Suprapubic skin (tissue), 4 donors: ENCODE measurements around the gene CSAD. TPM values are rescaled to one million over a fixed set of nuclear protein-coding genes. Genes with fewer than 3 reads are reported as not detected.

Experiments used
- DNase-seq, 2 donors: peaks; one replicate each; pipeline ENCODE4 v3.0.0-alpha.2; 2019; ENCODE audit warnings: low spot score in 2 of 2
- H3K27ac ChIP-seq: fragments of 200-600 bp; sonication (generic); one replicate; pipeline ENCODE4 v1.5.1; 2019
- H3K27me3 ChIP-seq: fragments of 200-600 bp; sonication (generic); one replicate; pipeline ENCODE4 v1.5.1; 2019
- H3K36me3 ChIP-seq: fragments of 200-600 bp; sonication (generic); one replicate; pipeline ENCODE4 v1.5.1; 2019
- H3K4me1 ChIP-seq: fragments of 200-600 bp; sonication (generic); one replicate; pipeline ENCODE4 v1.5.1; 2019
- H3K4me3 ChIP-seq: fragments of 200-600 bp; sonication (generic); one replicate; pipeline ENCODE4 v1.5.1; 2019; ENCODE audit warnings: mild to moderate bottlenecking
- H3K9me3 ChIP-seq: fragments of 200-600 bp; sonication (generic); one replicate; pipeline ENCODE4 v1.5.1; 2019
- EP300 ChIP-seq: sonication (generic); formaldehyde crosslinking; IDR thresholded peaks from one replicate; pipeline ENCODE4 v1.6.1; 2017; ENCODE audit warnings: antibody characterized with exemption
- POLR2A ChIP-seq, 2 donors: fragments of 450-650 bp; IDR thresholded peaks; one replicate each; pipeline ENCODE4 v1.6.1; 2017; ENCODE audit warnings: antibody characterized with exemption in 2 of 2, mild to moderate bottlenecking in 2 of 2, moderate library complexity in 2 of 2
- POLR2AphosphoS5 ChIP-seq, 3 donors: sonication (generic); formaldehyde crosslinking; IDR thresholded peaks; one replicate each; pipeline ENCODE4 v1.6.1; 2017; ENCODE audit warnings: antibody characterized with exemption in 3 of 3
- WGBS: methylation state at CpG from one replicate; pipeline ENCODE4 v1.1.5; 2018; 5-methylcytosine and 5-hydroxymethylcytosine counted together
- total RNA-seq, 4 donors: library from RNA; depleted of rRNA; stranded (reverse); fragments of >200 nt; gene quantifications; one replicate each; pipeline ENCODE4 v1.1.0, GENCODE V29; 2016
- TF ChIP-seq, protein P1 (sequence below), 2 donors: fragments of 200-600 bp in 1 of 2; fragments of 450-650 bp in 1 of 2; sonication (generic) in 1 of 2; IDR thresholded peaks; one replicate each; pipeline ENCODE4 v1.5.1; 2016 to 2019; ENCODE audit warnings: antibody characterized with exemption in 2 of 2, mild to moderate bottlenecking in 1 of 2, moderate library complexity in 1 of 2

CSAD gene
- total RNA-seq, 4 donors from 2014 or later, result 35.6 to 175 (median 56.7) TPM

DNA sequence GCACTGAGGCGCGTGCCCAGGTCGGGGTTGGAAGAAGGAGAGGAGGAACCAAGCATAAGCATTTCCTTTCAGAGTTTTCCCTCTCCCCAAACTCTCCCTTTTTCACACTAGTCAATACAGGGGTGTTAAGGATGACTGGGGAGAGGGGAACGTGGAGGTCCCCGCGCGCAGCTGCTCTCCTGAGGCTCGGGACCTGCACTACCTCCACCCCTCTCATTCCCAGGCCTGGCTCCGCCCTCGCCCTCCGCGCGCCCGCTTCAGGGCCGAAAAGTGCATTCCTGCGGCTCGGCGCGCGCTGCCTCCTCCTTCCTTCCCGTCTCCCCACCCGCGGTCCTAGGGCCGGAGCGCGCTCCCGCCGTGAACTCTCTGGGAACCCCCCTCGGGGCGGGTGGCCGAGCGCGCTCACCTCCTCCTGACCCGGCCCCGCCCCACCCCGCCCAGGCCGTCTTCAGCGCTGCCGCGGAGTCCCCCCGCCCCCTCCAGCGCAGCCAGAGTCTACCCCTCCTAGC, 40.0 kb upstream of the CSAD start:
- Histone ChIP-seq H3K4me1 (peaks cover 96% of the 10 kb centered on the region), H3K36me3 (peaks cover 3% of the 10 kb centered on the region), H3K27me3 (no peaks in the 10 kb centered on the region), H3K4me3 (peak overlapping the region; percentile 61), H3K9me3 (no peaks in the 10 kb centered on the region), H3K27ac (peak overlapping the region; percentile 99)
- WGBS, result 3% methylated on average over 8 of the region's 42 CpGs
- TF ChIP-seq POLR2AphosphoS5 (IDR thresholded peaks at IDR 0.05) (peak in 2 of 3 donors; percentile 11 to 23), EP300 (no peak)
- DNase-seq, result peak; percentile 91 to 95

DNA sequence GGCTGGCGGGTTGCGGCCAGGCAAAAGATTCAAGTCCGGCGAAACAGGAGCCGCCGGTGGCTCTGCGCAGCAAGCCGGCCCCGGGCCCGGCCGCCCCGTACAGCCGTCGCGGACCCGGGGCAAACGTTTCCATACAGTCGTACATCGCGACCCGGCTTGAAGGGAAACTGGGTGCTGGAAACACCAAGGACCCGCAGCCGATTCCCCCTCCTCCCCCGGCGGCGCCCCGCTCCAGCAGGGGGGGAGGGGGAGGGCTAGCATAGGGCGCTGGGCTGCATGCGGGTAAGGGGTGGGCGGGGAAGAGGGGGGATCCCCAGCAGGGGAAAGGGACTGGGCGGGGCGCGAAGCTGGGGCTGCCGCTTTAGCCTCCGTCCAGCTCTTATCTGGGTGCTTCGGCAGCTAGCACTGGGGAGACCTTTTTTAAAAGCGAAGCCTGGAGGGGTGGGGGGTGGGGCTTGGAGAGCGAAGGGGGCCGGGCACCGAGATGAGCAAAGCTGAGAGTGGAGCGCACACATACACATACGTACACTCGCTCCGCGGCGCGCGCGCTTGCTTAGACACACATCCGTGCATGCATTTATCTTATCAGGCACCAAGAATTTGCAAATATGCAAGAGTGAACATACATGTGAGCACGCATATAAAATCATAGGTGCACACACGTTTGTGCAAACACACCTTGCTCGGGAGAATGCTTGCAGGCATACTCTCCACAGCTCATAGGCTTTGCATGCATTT, 39.4 kb upstream of the CSAD start:
- H3K27ac ChIP-seq, result peak overlapping the region; percentile 99
- TF ChIP-seq POLR2AphosphoS5 (IDR thresholded peaks at IDR 0.05), result no peak
- TF ChIP-seq POLR2A (IDR thresholded peaks at IDR 0.05), result no peak
- TF ChIP-seq, protein P1, sequence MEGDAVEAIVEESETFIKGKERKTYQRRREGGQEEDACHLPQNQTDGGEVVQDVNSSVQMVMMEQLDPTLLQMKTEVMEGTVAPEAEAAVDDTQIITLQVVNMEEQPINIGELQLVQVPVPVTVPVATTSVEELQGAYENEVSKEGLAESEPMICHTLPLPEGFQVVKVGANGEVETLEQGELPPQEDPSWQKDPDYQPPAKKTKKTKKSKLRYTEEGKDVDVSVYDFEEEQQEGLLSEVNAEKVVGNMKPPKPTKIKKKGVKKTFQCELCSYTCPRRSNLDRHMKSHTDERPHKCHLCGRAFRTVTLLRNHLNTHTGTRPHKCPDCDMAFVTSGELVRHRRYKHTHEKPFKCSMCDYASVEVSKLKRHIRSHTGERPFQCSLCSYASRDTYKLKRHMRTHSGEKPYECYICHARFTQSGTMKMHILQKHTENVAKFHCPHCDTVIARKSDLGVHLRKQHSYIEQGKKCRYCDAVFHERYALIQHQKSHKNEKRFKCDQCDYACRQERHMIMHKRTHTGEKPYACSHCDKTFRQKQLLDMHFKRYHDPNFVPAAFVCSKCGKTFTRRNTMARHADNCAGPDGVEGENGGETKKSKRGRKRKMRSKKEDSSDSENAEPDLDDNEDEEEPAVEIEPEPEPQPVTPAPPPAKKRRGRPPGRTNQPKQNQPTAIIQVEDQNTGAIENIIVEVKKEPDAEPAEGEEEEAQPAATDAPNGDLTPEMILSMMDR (IDR thresholded peaks at IDR 0.05), result no peak
- WGBS, result 0% methylated on average over 22 of the region's 53 CpGs
- no peak for DNase-seq
- no peaks in the 10 kb centered on the region for H3K9me3 ChIP-seq
- peak overlapping the region; percentile 61 for H3K4me3 ChIP-seq
- peaks cover 9% of the 10 kb centered on the region for H3K36me3 ChIP-seq
- H3K27me3 ChIP-seq, result no peaks in the 10 kb centered on the region
- peaks cover 96% of the 10 kb centered on the region for H3K4me1 ChIP-seq

DNA sequence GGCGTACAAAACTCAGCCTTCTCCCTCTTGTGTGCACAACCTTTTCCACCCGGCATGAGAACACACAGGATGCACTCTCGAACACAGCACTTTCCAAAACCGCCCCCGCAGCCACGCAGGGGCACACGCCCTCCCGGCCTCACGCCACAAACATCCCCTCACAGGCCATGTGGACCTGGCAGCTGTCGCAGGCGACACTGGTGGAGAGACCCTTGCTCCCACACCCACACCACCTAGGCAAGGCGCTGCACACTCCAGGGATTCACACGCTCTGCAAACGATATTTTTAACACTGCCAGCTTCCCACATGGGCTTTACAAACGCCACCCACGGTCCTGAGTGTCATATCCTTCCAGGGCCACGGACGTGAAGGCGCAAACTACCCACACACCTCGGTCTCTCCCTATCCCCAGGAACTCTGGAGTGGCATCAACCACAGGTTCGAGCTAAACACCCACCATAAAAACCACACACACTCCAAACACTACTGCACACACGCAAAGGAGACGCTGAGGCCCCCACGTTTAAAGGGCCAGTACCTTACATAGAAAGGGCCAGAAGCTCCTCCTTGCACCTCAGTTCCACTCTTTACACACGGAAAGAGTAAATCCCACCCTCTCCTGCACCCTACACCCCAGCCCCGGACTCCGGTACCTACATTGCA, 38.7 kb upstream of the CSAD start:
- 3% methylated on average over 19 of the region's 27 CpGs for WGBS
- H3K4me3 ChIP-seq, result peak overlapping the region; percentile 61
- H3K4me1 ChIP-seq, result peaks cover 96% of the 10 kb centered on the region
- no peaks in the 10 kb centered on the region for H3K9me3 ChIP-seq
- no peaks in the 10 kb centered on the region for H3K27me3 ChIP-seq
- TF ChIP-seq POLR2AphosphoS5 (IDR thresholded peaks at IDR 0.05) (no peak), EP300 (no peak), POLR2A (IDR thresholded peaks at IDR 0.05) (no peak)
- TF ChIP-seq, protein P1 (IDR thresholded peaks at IDR 0.05), result no peak
- peak overlapping the region; percentile 99 for H3K27ac ChIP-seq
- no peak for DNase-seq
- H3K36me3 ChIP-seq, result peaks cover 16% of the 10 kb centered on the region

DNA sequence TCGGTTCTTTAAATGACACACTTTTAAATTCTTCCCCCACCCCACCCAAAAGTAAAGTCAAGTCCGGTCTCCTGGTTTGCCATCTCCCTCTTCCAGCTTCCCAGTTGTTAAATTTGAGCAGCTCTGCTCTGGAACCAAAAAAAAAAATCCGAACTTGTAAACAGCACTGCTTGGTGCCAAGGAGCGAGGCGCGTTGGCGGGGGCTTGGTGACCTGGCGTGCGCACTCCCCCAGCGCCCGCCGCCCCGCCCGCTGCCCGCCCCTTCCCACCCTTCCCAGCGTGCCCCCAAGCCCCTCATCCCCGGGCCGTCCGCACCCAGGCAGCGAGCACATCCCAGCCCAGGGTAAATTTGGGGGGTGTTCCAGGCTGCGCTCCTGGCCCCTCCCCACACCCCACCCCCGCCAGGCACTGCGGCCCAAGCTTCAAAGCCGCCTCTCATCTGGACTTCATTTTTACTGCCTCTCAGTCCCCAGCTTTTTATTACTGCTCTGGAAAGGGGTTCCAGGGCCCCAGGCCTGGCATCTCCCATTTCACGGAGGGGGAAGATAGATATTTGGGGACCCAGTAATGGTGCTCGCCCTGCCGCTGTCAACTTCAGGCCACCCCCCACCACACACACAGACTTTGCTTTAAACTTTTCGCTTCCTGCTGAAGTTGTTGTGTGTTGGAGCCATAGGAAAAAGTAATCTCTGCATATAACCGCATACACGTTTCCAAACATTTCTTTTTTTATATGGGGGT, 38.0 kb upstream of the CSAD start:
- no peak for DNase-seq
- TF ChIP-seq EP300, result no peak
- no peak for TF ChIP-seq POLR2AphosphoS5 (IDR thresholded peaks at IDR 0.05)
- TF ChIP-seq, protein P1 (IDR thresholded peaks at IDR 0.05), result no peak
- no peak for TF ChIP-seq POLR2A (IDR thresholded peaks at IDR 0.05)

DNA sequence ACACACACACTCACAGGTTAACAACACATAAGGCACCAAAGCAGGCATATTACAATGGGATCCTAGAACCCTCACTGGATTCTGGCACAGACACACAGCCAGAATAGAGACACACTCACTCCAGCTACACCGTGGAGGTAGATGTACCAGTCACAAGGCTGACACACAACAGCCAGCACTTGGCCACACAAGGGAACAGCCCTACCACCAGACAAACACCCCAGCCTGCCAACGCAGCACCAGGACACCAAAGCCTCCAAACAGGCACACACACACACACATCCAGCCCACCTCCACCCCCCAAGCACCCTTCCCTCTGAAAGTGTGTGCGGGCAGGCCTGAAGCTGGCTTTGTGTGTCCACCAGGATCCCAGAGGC, 37.2 kb upstream of the CSAD start:
- H3K27me3 ChIP-seq, result no peaks in the 10 kb centered on the region
- peaks cover 82% of the 10 kb centered on the region for H3K4me1 ChIP-seq
- 61% methylated on average over 3 of the region's 3 CpGs for WGBS

More for the DNA sequence above, 38.0 kb upstream of the CSAD start:
- 32% methylated on average over 26 of the region's 30 CpGs for WGBS
- peak overlapping the region; percentile 61 for H3K4me3 ChIP-seq
- peaks cover 90% of the 10 kb centered on the region for H3K4me1 ChIP-seq
- peaks cover 23% of the 10 kb centered on the region for H3K36me3 ChIP-seq
- peak overlapping the region; percentile 99 for H3K27ac ChIP-seq
- no peaks in the 10 kb centered on the region for H3K9me3 ChIP-seq
- H3K27me3 ChIP-seq, result no peaks in the 10 kb centered on the region

More for the DNA sequence above, 37.2 kb upstream of the CSAD start:
- DNase-seq, result no peak
- Histone ChIP-seq H3K4me3 (peak overlapping the region; percentile 61), H3K9me3 (no peaks in the 10 kb centered on the region), H3K36me3 (peaks cover 31% of the 10 kb centered on the region), H3K27ac (peak overlapping the region; percentile 99)
- no peak for TF ChIP-seq POLR2AphosphoS5 (IDR thresholded peaks at IDR 0.05)
- TF ChIP-seq, protein P1 (IDR thresholded peaks at IDR 0.05), result no peak
